Epithelial cell of prostate (primary cell): ENCODE results near the gene GRK1.

Experiments
- DNase-seq: peaks from one replicate; pipeline ENCODE4 v3.0.0-alpha.2; 2011; ENCODE audit warnings: low read depth, low spot score
- H3K27ac ChIP-seq: fragments of 450-650 bp; 2 replicates; pipeline ENCODE4 v1.5.1; 2017; ENCODE audit warnings: mild to moderate bottlenecking

The GRK1 gene

GRCh38 chr13:113631341-113632095, 35.5 kb upstream of the GRK1 start:
- DNase-seq = no peak
- H3K27ac ChIP-seq = no peak overlapping the region

GRCh38 chr13:113632706-113633484, 34.1 kb upstream of the GRK1 start:
- DNase-seq = no peak
- no peak overlapping the region for H3K27ac ChIP-seq

DNA sequence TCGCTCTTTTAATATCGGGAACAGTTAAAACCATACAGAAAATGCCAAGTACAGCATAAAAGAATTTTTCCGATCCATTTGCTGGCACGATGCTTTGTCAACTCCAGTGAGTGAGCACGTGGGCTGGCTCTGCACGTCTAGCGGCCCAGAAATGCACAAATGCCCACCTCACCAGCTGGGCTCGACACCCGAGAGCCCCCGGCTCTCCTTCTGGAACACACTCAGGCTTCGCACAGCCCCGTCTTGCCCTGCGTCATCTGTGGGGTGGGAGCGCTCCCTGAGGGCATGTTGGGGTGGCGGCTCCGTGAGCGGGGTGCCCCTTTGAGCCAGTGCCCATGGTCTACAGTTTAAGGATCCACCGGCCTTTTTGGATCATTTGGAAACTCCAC, 33.5 kb upstream of the GRK1 start:
- H3K27ac ChIP-seq = no peak overlapping the region
- no peak for DNase-seq

- no peak for DNase-seq
- H3K27ac ChIP-seq = no peak overlapping the region
These were observed 32.6 kb upstream of the GRK1 start for GRCh38 chr13:113634279-113635047.

GRCh38 chr13:113635048-113635420, 32.0 kb upstream of the GRK1 start:
- H3K27ac ChIP-seq = no peak overlapping the region
- DNase-seq = no peak

GRCh38 chr13:113635709-113636108, 31.3 kb upstream of the GRK1 start:
- no peak overlapping the region for H3K27ac ChIP-seq
- no peak for DNase-seq

- no peak for DNase-seq
- no peak overlapping the region for H3K27ac ChIP-seq
These were observed 30.6 kb upstream of the GRK1 start for GRCh38 chr13:113636266-113636963.

DNA sequence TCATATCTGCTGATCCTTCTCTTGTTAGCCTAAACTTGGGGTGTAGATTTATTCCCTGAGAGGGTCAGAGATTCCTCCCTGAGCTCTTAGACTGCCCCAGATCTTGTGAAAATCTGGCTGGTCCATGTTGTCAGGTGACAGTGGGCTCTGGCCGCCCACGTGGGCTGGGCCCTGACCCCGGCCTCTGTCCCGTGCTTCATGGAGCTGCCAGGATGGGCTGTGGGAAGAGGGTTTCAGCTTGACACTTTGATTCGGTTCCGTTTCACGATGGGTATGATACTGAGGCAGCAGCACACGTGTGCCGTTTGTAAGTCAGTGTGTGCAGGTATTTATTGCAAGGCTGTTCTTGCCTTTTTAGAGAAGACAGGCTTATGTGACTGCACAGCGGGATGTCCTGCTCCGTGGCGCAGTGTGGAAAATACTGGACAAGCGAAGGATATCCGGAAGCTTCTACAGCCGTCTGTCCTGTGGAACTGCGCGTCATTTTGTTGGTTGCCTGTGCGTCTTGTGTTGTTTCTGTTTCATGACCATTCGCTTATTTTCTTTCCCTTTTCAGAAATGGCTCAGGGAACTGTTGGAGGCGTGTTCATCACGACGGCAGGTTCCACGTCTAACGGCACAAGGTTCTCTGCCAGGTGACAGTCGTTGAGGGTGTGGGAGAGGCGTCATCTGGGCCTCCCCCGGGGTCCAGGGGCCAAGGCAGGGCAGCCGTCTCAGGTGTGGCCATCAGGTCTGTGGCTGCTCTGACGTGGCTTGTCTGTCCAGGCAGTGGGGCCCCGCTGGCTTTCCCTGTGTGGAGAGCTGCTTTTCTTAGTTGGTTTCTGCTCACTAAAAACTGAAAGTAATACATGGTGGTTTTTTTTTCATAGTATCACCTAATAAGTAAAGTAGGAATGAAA, 29.5 kb upstream of the GRK1 start:
- DNase-seq = no peak
- H3K27ac ChIP-seq = no peak overlapping the region

- DNase-seq = no peak
- no peak overlapping the region for H3K27ac ChIP-seq
These were observed 28.8 kb upstream of the GRK1 start for GRCh38 chr13:113638173-113638746.

GRCh38 chr13:113638806-113639205, 28.2 kb upstream of the GRK1 start:
- H3K27ac ChIP-seq = no peak overlapping the region
- no peak for DNase-seq

GRCh38 chr13:113639616-113640262, 27.3 kb upstream of the GRK1 start:
- DNase-seq = no peak
- no peak overlapping the region for H3K27ac ChIP-seq

- DNase-seq = no peak
- no peak overlapping the region for H3K27ac ChIP-seq
These were observed 25.6 kb upstream of the GRK1 start for GRCh38 chr13:113641426-113641825.

DNA sequence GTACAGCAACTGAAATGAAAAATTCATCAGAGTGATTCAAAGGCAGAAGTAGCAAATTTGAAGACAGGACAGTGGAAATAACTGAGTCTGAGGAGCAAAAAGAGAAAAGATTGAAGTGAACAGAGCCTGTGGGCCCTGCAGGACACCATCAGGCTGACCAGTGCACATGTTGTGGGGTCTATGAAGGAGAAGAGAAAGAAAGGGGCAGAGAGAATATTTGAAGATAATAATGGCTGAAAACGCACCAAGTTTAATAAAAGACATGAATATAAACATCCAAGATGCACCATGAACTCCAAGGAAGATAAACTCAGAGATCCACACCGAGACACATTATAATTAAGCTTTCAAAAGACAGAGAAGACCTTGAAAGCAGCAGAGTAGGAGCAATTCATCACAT, 24.5 kb upstream of the GRK1 start:
- H3K27ac ChIP-seq = no peak overlapping the region
- no peak for DNase-seq

DNA sequence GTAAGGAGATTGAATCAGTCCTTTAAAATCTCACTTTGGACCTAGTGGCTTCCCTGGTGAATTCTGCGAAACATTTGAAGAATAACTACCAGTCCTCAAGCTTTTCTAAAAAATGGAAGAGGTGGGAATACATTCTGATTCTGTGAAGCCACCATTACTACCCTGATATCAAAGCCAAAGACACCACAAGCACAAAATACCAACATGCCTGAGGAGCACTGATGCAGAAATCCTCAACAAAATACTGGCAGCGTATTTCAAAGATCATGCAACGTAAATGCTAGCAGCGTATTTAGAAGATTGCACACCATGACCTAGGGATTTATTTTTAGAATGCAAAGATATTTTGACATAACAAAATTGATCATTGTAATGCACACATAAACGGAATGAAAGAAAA, 23.4 kb upstream of the GRK1 start:
- H3K27ac ChIP-seq = no peak overlapping the region
- DNase-seq = no peak

DNA sequence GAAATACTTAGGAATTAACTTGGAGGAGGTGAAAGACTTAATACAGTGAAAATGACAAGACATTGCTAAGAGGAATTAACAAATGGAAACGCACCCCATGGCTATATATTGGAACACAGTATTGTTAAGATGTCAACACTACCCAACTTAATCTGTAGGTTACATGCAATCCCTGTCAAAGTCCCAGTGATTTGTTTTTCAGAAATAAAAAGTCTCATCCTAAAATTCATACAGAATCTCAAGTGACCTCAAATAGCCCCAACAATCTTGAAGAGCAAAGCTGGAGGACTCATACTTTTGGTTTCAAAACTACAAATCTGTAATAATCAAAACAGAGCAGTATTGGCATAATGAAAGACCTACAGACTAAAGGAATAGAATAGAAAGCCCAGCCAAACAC, 22.2 kb upstream of the GRK1 start:
- no peak overlapping the region for H3K27ac ChIP-seq
- no peak for DNase-seq

DNA sequence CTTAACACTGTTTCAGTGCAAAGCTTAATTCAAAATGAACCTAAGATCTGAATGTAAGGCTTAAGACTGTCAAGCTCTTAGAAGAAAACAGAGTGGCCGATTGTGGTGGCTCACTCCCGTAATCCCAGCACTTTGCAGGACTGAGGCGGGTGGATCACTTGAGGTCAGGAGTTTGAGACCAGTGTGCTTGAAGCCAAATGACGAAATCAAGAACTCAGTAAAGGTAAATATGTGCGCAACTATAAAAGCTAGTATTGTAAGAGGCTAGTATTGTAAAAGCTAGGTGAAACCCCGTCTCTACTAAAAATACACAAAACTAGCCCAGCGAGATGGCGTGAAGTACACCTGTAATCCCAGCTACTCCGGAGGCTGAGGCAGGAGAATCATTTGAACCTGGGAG, 21.7 kb upstream of the GRK1 start:
- H3K27ac ChIP-seq = no peak overlapping the region
- DNase-seq = no peak

- DNase-seq = no peak
- no peak overlapping the region for H3K27ac ChIP-seq
These were observed 20.6 kb upstream of the GRK1 start for GRCh38 chr13:113646376-113646775.

GRCh38 chr13:113646921-113647340, 20.1 kb upstream of the GRK1 start:
- no peak for DNase-seq
- no peak overlapping the region for H3K27ac ChIP-seq
